HG03460 (cell line): ENCODE results near the gene CEP295NL.
"Not testable (repeated sequence)": the region's sequence is repeated elsewhere in the genome, so short reads cannot be mapped to it uniquely, and the experiment has no call there.

Experiments used
- ATAC-seq: cut with Tn5 transposase; IDR thresholded peaks from one replicate; pipeline ENCODE4 v1.9.1; 2021; ENCODE audit not compliant: unreplicated experiment

The CEP295NL gene

DNA sequence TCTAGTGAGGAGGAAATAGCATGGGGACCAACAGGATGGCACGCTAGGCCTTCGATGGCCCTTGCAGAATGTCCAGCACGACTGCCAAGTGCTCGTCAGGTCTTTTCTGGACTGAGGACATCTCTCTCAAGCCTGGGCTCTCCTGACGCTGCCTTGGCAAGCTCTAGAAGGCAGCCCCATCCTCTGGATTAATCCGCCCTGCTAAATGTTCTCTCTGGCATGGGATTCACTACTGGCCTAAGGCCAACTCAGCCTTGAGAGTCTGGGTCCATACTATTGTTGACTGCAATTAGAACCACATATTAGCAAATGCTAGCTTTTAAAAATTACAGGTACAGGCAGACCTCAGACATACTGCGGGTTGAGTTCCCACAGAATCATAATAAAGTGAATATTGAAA, 2.5 kb upstream of the CEP295NL start:
- ATAC-seq, result no peak

DNA sequence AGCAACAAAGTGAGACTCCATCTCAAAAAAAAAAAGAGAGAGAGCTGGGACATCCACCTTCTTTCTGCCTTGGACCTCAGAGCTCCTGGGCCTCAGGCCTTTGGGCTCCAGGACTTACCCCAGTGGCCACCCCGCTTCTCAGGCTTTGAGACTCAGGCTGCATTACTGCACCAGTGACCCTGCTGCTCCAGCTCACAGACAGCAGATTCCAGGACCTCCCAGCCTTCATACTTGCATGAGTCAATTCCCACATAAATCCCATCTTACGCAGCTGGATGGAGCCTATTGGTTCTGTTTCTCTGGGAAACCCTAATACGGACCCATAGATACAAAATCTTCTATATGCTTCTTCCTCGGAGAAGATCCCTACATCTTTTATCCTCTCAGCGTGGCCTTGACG, 2.1 kb upstream of the CEP295NL start:
- ATAC-seq, result no peak

DNA sequence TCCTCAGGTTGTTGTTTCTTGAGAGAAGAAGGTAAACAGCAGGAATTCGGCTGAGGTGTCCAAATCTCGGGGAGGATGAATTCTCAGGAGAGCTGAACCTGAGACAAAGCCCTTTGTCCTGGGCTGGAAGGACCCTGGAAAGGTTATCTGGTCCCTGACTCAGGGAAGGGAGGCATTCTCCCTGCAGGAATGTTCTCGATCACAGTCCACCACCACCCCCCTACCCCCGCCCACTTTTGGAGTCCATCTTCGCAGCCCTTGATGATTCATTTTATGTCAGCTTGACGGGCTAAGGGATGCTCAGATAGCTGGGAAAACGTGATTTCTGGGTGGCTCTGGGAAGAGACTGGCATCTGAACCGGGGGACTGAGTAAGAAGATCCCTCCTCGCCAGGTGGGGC, 1.4 kb upstream of the CEP295NL start:
- ATAC-seq, result no peak

DNA sequence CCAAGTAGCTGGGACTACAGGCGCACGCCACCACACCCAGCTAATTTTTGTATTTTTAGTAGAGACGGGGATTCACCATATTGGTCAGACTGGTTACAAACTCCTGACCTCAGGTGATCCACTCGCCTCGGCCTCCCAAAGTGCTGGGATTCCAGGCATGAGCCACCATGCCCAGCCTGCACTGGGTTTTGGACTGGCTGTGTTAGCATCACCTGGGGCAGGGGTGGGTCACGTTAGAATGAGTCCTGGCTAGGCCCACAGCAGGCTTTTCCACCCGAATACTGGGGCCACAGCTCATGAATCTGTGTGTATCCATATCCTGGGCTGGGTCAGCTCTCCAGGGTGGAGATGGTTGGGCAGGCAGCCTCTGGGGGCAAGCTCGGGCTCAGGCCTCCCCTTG, 770 bp downstream of the CEP295NL start:
- ATAC-seq, result not testable (repeated sequence)

DNA sequence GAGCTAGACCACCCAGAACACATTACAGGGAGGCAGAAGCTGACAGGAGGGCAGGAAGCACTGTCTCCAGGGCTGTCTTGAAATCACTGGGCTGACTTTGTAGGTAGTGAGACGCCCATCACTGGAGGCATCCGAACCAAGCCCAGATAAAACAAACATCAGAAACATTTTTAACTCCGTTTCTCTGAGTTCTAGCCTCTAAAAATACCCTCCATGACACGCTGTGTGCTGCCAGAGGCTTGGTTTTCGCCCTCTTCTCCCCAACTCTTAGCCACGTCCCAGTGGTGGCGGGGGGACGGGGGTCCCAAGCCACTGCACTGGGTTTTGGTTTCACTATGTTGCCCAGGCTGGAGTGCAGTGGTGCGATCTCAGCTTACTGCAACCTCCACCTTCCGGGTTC, 1.2 kb downstream of the CEP295NL start:
- no peak for ATAC-seq

DNA sequence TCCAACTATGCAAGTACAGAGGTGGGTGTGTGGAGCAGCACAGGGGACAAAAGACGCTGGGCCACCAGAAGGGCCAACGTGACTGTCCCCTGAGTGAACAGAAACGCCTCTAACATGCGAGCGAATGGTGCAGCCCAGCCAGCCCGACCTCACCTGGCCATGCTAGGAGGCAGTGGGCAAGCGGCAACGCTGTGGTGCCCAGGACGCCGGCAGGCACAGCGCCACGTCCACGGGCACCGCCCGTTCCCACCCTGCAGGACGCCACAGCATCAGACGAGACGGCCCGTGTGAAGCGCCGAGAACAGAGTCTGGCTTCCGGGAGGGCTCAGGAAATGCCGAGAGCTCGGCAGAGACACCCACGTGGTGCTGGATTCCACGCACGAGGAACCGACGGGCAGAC, 2.2 kb downstream of the CEP295NL start:
- ATAC-seq, result no peak

DNA sequence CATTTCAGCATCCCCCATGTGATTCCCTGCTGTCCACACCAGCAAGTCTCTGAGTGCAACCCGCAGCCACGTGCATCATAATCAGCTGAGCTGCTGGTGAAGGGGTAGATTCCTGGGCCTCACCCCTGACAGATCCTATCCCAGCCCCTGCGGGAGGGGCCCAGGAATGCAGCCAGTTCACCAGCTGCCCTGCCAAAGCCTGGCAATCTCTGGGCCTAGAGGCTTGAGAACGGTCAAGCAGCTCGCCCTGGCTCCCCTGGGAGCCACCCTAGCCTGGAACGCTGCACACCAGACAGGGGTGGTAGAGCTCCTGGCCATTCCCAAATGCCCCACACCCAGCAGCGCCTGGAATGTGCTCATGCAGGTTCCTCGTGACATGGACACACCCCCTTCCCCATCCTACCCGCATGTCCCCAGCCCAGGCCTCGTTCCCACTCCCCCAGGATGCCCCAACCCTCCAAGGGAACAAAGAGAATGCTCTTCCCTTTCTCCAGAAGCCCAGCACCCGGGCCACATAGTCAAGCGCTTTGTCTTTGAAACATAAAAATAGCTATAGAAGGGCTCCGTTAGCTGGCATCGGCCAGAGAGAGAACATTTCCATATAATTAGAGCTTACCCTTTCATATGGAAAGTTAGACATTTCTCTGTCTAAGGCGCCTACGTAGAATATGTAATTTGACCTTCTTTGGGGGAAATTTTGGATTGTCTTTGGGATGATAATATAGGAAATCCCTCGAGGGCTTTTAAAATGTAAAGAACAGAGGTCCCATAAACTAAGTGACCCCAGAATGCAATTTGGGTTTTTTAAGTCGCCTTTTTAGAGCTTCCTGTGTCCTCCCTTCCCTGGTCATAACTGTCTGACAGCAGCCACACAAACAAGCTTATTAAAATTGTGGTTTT, 3.4 kb downstream of the CEP295NL start:
- ATAC-seq, result no peak

DNA sequence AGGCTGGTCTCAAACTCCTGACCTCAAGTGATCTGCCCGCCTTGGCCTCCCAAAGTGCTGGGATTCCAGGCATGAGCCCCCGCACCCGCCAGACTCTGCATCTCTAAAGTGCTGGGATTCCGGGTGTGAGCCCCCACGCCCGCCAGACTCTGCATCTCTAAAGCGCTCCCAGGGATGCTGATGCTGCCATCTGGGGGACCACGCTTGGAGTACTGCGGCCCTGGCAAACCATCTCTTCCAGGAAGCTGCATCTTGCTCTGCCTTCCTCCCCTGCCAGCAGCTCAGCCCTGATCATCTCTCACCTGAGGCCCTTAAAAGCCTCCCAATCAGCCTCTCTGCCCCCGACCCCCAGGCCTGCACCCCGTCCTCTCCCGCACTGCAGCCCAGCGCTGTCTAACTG, 4.1 kb downstream of the CEP295NL start:
- ATAC-seq, result no peak

DNA sequence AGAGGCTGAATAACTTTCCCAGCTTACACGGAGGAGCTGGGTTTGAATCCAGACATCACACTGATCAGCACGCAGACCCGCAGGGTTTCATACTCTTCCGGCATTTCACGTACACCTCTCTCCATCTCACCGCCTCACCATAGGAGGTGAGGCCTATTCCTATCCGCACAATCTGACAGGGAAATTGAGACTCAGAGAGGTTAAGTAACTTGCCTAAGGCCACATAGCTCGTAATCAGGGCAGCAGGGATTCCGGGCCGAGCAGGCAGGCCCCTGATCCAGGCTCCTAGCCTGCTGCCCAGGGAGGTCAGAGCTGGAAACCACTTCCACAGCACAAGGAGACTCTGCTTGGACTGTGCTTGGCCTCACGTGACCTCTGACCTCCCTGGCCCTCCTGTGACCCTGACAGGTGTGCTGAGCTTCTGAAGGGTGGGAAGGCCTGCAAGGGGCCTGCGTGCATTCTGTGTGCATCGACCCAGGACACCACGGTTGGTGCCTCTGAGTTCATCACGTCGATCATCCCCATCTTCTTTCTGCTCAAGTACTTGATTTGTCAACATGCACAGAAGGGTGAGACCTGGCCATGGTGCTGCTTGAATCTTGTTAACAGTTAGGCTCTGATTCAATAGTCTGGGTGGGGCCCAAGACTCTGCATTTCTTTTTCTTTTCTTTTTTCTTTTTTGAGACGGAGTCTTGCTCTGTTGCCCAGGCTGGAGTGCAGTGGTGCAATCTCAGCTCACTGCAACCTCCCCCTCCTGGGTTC, 4.7 kb downstream of the CEP295NL start:
- ATAC-seq, result no peak

DNA sequence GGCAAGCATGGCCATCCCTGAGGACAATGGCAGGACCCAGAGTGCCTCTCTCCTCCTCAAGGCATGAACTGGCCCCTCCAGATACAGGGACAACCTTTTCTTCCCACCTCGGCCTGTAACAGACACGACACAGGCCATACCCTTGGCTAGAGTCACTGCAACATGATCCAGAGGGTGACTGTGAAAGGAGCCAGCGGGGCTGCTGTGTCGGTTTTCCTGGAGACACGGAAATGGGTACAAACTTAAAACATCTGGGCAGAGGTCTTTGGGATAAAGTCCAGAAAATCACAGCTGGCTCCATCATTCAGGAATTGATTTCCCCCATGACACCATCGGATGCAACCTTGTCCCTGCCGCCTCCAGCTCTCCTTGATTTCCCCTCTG, 5.3 kb downstream of the CEP295NL start:
- ATAC-seq, result no peak

DNA sequence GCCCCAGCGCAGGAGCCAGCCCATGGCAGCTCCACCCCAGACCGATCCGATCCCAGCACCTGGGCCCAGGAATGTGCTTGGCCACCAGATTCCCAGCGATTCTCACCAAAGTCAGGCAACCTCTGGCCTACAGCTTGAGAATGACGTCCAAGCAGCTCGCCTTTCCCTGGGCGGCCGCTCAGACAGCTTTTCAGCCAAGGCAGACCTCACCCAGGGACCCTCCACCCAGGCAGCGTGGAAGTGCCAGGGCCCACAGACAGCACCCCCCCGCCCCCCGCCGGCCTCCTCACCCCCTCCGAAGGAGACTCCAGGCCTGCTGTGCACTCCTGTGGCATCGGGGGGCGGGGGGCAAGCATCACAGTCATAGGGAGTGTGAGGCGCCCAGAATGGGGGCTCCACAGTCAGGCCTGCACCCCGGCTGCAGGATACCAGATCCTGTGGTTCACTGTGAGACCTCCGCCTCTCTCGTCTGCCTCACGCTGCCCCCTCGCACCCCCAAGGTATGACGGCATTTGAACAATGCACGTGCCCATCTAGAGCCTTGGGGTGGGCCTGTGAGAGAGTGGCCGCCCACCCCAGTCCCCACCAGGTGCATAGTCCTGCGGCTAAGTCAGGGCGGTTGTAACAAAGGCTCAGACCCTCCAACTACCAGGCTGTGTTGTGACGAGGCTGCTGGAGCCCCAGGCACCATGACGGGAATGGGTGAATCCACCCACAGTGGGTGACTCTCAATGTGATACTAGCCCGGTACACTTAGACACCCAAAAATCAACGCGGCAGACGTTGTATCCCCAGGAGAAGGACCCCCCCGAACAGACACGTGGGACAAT, 6.0 kb downstream of the CEP295NL start:
- ATAC-seq, result no peak

DNA sequence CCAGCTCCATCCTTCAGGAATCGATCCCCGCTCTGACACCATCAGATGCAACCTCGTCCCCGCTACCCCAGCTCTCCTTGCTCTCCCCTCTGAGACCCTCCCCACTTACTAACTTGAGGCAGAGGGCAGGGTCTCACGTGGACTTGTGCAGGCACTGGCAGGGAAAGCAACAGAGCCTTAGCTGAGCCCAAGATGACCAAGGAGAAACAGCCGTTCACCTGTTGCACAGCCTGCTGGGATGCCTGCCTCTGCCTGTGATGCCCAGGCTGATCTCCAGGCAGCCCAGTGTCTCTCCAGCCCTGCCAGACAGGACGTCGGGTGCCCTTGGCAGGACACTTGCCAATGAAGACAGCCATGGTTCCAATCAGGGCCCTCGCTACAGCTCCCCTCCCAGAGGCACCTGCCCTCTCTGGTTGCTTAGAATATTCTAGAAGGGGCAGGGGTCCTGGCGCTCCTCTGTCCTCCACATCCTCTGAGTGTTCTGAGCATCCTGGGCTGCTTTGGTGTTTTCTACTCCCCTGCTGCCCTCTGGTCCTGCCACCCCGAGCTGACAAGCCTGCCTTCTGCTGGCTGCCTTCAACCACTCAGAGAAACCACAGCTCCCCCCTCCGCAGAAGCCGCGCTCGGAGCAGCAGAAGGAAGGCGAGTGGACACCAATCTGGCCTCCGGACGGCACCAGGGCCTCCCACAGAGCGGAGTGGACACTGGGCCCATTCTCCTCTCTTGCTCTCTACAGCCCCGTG, 6.7 kb downstream of the CEP295NL start:
- no peak for ATAC-seq

DNA sequence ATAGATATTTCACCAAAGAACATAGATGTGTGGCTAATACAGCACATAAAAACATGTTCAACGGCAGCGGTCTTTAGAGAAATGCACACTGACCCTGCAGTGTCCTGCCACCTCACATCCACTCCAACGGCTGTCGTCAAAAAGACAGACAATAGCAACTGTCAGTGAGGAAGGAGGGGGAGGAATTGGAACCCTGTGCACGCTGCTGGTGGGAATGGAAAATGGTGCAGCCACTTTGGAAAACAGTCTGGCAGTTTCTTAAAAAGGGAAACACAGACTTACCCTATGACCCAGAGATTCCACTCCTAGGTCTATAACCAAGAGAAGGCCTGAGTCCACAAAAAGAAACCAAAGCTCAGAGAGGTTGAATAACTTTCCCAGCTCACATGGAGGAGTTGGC, 7.7 kb downstream of the CEP295NL start:
- no peak for ATAC-seq

DNA sequence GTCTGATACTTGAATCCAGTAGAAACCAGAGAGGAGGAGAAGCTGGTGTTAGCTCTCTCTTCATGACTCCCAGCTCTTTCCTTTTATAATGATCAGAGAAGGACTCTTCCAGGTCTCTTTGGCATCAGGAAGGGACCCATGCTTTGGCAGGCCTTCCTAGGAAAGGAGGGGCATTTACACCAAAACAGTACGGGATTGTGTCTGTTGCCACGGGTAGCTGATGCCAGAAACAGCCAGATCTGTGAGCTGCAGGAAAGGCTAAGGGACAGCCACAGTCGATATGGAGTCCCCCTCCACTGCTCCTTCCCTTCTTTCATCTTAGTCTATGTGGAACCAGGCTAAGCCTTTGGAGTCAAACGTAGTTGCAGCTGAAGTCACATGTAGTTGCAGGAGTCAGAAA, 9.3 kb downstream of the CEP295NL start:
- no peak for ATAC-seq

DNA sequence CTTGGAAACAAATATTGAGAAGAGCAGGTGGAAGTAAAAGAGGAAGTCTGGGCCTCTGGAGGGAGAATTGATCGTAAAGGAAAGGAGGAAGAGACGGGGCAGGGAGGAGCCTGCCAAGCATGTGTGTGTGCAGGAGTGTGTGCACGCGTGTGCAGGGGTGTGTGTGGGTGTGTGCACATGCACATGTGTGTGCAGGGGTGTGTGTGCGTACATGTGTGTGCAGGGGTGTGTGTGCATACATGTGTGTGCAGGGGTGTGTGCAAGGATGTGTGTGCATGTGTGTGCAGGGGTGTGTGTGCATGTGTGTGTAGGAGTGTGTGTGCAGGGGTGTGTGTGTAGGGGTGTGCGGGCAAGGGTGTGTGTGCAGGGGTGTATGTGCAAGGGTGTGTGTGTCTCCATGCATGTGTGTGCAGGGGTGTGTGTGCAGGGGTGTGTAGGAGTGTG, 10.0 kb downstream of the CEP295NL start:
- ATAC-seq, result no peak

DNA sequence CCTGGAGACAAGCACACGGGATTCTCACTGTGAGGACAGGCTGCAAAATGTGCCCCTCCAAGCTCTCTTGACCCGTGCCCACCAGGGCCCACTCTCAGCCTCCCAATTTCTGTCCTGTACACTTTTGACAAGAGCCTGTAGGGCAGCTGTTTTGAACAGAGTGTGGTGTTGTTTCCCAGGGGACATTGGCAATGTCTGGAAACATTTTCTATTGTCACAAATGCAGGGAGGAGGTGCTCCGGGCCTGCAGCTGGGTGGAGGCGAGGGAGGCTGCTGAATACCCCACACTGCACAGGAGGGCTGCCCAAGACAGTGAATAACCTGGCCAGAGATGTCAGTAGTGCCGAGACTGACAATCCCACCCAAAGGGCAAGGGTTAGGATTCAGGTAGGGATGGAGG, 10.5 kb downstream of the CEP295NL start:
- no peak for ATAC-seq

DNA sequence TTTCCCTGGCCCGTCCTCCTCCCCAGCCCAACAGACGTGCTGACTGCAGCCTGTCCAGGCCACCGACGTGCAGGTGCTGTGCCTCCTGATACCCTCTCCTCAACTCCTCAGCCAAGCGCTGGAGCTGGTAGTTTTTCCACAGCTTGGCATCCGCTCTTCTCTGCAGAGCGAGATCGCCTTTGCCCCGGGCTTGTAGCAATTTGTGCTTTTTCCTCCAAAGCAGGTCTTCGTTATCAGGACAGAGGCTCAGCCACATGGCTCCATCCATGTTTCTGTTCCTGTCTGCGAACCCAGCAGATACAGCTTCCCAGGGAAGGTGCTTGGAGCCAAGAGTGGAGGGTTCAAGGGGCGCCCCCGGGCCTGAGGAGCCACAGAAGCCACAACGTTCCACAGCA, 10.9 kb downstream of the CEP295NL start:
- no peak for ATAC-seq

DNA sequence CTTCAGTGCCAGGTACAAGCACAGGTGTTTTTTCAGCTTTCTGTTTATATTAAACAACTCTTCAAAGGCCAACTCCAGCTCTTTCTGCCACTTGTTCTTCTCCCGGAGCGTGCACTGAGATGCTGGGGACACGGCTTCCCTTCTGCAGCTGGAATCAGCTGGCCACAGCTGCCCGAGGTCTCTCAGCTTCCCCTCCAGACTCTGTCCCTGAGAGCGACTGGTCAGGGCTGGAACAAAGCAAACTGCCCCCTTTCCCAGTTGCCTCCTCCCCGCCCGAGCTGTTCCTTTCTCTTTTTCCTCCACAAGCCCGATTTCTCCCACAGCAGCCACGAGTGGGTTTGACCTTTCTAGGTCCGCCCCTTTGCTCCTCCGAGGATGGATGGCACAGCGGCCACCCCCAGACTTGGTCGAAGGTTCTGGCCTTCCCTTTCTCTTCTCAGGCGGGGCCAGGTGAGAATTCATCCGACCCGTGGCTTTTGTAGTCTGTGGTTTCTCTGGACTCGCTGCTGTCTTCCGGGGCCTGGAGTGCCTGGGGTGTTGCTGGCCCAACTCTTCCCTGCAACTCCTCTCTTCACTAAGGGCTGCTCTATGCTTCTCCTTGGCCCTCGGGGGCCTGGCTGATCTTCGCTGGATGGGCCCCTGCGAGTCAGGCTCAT, 11.5 kb downstream of the CEP295NL start:
- ATAC-seq, result no peak

DNA sequence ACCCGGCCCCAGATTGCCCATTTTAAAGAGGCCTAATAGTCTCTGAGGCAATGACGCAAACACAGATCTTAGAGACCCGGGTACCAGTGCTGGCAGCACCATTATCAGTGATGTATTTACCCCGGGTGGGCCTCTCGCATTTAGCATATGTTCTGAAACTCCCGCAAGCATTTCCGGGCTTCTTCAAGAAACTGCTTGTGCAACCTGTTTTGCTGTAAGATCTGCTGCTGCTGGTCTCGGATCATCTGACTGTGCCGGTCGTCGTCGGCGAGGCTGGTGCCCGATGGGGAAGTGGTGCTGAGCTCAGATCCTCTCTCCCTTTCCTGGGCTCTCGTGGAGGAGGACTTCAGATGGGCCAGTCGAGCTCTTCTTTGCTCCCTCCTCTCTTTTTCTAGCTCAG, 12.5 kb downstream of the CEP295NL start:
- ATAC-seq, result no peak

DNA sequence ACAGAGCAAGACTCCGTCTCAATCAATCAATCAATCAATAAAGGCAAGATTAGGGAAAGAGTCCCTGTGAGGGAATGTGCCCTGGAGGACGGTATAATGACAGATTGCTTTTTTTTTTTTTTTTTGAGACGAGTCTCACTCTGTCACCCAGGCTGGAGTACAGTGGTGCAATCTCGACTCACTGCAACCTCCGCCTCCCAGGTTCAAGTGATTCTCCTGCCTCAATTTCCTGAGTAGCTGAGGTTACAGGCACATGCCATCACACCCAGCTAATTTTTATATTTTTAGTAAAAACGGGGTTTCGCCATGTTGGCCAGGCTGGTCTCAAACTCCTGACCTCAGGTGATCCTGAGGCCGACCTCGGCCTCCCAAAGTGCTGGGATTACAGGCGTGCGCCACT, 12.9 kb downstream of the CEP295NL start:
- ATAC-seq, result not testable (repeated sequence)
